Measurements from ENCODE around the gene SNX4.

GRCh38 chr3:125470671-125471070, 49.3 kb downstream of the SNX4 start:
- TF ChIP-seq CTCF (IDR thresholded peaks at IDR 0.05) (no peak), POLR2A (IDR thresholded peaks at IDR 0.05) (no peak)

Measured in right lobe of liver (tissue), 4 donors.